RKO (cell line): ENCODE results near the gene PCIF1.
"Not testable (repeated sequence)": the region's sequence is repeated elsewhere in the genome, so short reads cannot be mapped to it uniquely, and the experiment has no call there.

Source experiments
- DNase-seq: peaks from one replicate; pipeline ENCODE4 v3.0.0-alpha.2; 2016; ENCODE audit warnings: low spot score

The PCIF1 gene

GRCh38 chr20:45947110-45947866 is 12.8 kb downstream of the PCIF1 start:
- no peak for DNase-seq

- DNase-seq, result no peak
These were observed 13.8 kb downstream of the PCIF1 start for GRCh38 chr20:45948261-45948733.

GRCh38 chr20:45948742-45949541 is 14.5 kb downstream of the PCIF1 start:
- no peak for DNase-seq

GRCh38 chr20:45949542-45950329 is 15.3 kb downstream of the PCIF1 start:
- no peak for DNase-seq

- DNase-seq, result no peak
These were observed 15.8 kb downstream of the PCIF1 start for GRCh38 chr20:45950330-45950646.

- DNase-seq, result no peak
These were observed 17.7 kb downstream of the PCIF1 start for GRCh38 chr20:45951925-45952834.

- DNase-seq, result no peak
These were observed 18.4 kb downstream of the PCIF1 start for GRCh38 chr20:45952861-45953260.

- no peak for DNase-seq
These were observed 19.2 kb downstream of the PCIF1 start for GRCh38 chr20:45953672-45954071.

GRCh38 chr20:45956326-45956725 is 21.8 kb downstream of the PCIF1 start:
- not testable (repeated sequence) for DNase-seq

- DNase-seq, result no peak
These were observed 22.8 kb downstream of the PCIF1 start for GRCh38 chr20:45957021-45957941.

- DNase-seq, result no peak
These were observed 24.1 kb downstream of the PCIF1 start for GRCh38 chr20:45958593-45958992.

- no peak for DNase-seq
These were observed 24.6 kb downstream of the PCIF1 start for GRCh38 chr20:45959126-45959525.

- no peak for DNase-seq
These were observed 25.6 kb downstream of the PCIF1 start for GRCh38 chr20:45959956-45960630.

GRCh38 chr20:45962031-45962755 is 27.7 kb downstream of the PCIF1 start:
- DNase-seq, result no peak

- peak; percentile 53 for DNase-seq
These were observed 28.8 kb downstream of the PCIF1 start for GRCh38 chr20:45963059-45964005.

- DNase-seq, result no peak
These were observed 29.5 kb downstream of the PCIF1 start for GRCh38 chr20:45964006-45964400.

GRCh38 chr20:45965169-45966002 is 30.9 kb downstream of the PCIF1 start:
- DNase-seq, result no peak
